ENCODE results near the gene FAM118A.
"Not testable (repeated sequence)": the region's sequence is repeated elsewhere in the genome, so short reads cannot be mapped to it uniquely, and the experiment has no call there.

The FAM118A gene

GRCh38 chr22:45331486-45331885 is 21.8 kb downstream of the FAM118A start:
- no peak for DNase-seq (ENCODE audit: low read depth)

- no peak for DNase-seq (ENCODE audit: low read depth)
These were observed 22.3 kb downstream of the FAM118A start for GRCh38 chr22:45332001-45332400.

- DNase-seq (ENCODE audit: low read depth): no peak
These were observed 24.3 kb downstream of the FAM118A start for GRCh38 chr22:45334068-45334467.

- DNase-seq (ENCODE audit: low read depth): no peak
These were observed 24.8 kb downstream of the FAM118A start for GRCh38 chr22:45334528-45334927.

- DNase-seq (ENCODE audit: low read depth): no peak
These were observed 25.5 kb downstream of the FAM118A start for GRCh38 chr22:45335021-45335818.

- DNase-seq (ENCODE audit: low read depth): no peak
These were observed 26.3 kb downstream of the FAM118A start for GRCh38 chr22:45335854-45336522.

- DNase-seq (ENCODE audit: low read depth): no peak
These were observed 27.3 kb downstream of the FAM118A start for GRCh38 chr22:45336971-45337431.

- no peak for DNase-seq (ENCODE audit: low read depth)
These were observed 27.8 kb downstream of the FAM118A start for GRCh38 chr22:45337536-45337935.

GRCh38 chr22:45338795-45339194 is 29.1 kb downstream of the FAM118A start:
- no peak for DNase-seq (ENCODE audit: low read depth)

- DNase-seq (ENCODE audit: low read depth): no peak
These were observed 30.6 kb downstream of the FAM118A start for GRCh38 chr22:45340323-45340722.

- DNase-seq (ENCODE audit: low read depth): peak; percentile 36
These were observed 31.8 kb downstream of the FAM118A start for GRCh38 chr22:45341498-45341897.

GRCh38 chr22:45343143-45343542 is 33.4 kb downstream of the FAM118A start:
- DNase-seq (ENCODE audit: low read depth): no peak

- no peak for DNase-seq (ENCODE audit: low read depth)
These were observed 34.6 kb downstream of the FAM118A start for GRCh38 chr22:45344334-45344733.

GRCh38 chr22:45349916-45350315 is 40.2 kb downstream of the FAM118A start:
- no peak for DNase-seq (ENCODE audit: low read depth)

- DNase-seq (ENCODE audit: low read depth): no peak
These were observed 42.2 kb downstream of the FAM118A start for GRCh38 chr22:45351956-45352355.

GRCh38 chr22:45352757-45353156 is 43.0 kb downstream of the FAM118A start:
- DNase-seq (ENCODE audit: low read depth): not testable (repeated sequence)

- DNase-seq (ENCODE audit: low read depth): no peak
These were observed 44.1 kb downstream of the FAM118A start for GRCh38 chr22:45353786-45354185.

GRCh38 chr22:45357490-45357889 is 47.8 kb downstream of the FAM118A start:
- no peak for DNase-seq (ENCODE audit: low read depth)

- no peak for DNase-seq (ENCODE audit: low read depth)
These were observed 48.4 kb downstream of the FAM118A start for GRCh38 chr22:45358127-45358526.

- DNase-seq (ENCODE audit: low read depth): no peak
These were observed 49.9 kb downstream of the FAM118A start for GRCh38 chr22:45359627-45360026.

GRCh38 chr22:45366713-45367112 is 57.0 kb downstream of the FAM118A start:
- no peak for DNase-seq (ENCODE audit: low read depth)

GRCh38 chr22:45373592-45373991 is 63.9 kb downstream of the FAM118A start:
- not testable (repeated sequence) for DNase-seq (ENCODE audit: low read depth)

GRCh38 chr22:45376009-45376408 is 66.3 kb downstream of the FAM118A start:
- DNase-seq (ENCODE audit: low read depth): no peak
